ENCODE data around the gene HIVEP3. TPM values are rescaled to one million over a fixed set of nuclear protein-coding genes. Genes with fewer than 3 reads are reported as not detected.

The HIVEP3 gene
- total and polyA plus RNA-seq, 2 of the 13 experiments (the other 11 are each of a cell fraction or from before 2014, with no cell fraction given), result 0.05 TPM; not detected in 1

GRCh38 chr1:41516168-41517061 lies 402.3 kb downstream of the HIVEP3 start (continued):
- TF ChIP-seq, protein P1, sequence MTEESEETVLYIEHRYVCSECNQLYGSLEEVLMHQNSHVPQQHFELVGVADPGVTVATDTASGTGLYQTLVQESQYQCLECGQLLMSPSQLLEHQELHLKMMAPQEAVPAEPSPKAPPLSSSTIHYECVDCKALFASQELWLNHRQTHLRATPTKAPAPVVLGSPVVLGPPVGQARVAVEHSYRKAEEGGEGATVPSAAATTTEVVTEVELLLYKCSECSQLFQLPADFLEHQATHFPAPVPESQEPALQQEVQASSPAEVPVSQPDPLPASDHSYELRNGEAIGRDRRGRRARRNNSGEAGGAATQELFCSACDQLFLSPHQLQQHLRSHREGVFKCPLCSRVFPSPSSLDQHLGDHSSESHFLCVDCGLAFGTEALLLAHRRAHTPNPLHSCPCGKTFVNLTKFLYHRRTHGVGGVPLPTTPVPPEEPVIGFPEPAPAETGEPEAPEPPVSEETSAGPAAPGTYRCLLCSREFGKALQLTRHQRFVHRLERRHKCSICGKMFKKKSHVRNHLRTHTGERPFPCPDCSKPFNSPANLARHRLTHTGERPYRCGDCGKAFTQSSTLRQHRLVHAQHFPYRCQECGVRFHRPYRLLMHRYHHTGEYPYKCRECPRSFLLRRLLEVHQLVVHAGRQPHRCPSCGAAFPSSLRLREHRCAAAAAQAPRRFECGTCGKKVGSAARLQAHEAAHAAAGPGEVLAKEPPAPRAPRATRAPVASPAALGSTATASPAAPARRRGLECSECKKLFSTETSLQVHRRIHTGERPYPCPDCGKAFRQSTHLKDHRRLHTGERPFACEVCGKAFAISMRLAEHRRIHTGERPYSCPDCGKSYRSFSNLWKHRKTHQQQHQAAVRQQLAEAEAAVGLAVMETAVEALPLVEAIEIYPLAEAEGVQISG (CRISPR knock-in tag; IDR thresholded peaks at IDR 0.05), result peak; percentile 63
- TF ChIP-seq STAT6 (CRISPR knock-in tag; IDR thresholded peaks at IDR 0.05; ENCODE audit: borderline replicate concordance) (no peak), ZBTB7A (CRISPR knock-in tag; IDR thresholded peaks at IDR 0.05) (no peak), PBX3 (CRISPR knock-in tag; IDR thresholded peaks at IDR 0.05; ENCODE audit: borderline replicate concordance) (no peak), TAF1 (CRISPR knock-in tag; IDR thresholded peaks at IDR 0.05) (no peak), ZNF713 (CRISPR knock-in tag; IDR thresholded peaks at IDR 0.05) (no peak), ZNF558 (CRISPR knock-in tag; IDR thresholded peaks at IDR 0.05; ENCODE audit: borderline replicate concordance) (no peak), ZBTB20 (CRISPR knock-in tag; IDR thresholded peaks at IDR 0.05; ENCODE audit: borderline replicate concordance, low read depth) (no peak), RBM22 (optimal IDR thresholded peaks at IDR 0.05; ENCODE audit: low read length) (no peak), MYC (CRISPR knock-in tag; IDR thresholded peaks at IDR 0.05; ENCODE audit: borderline replicate concordance) (0 out of 2 replicates have a peak, but pooled peaks have one; percentile 39), ZFX (CRISPR knock-in tag; IDR thresholded peaks at IDR 0.05; ENCODE audit: low read depth) (no peak), ZNF670 (CRISPR knock-in tag; IDR thresholded peaks at IDR 0.05; ENCODE audit: borderline replicate concordance) (no peak), TOE1 (CRISPR knock-in tag; IDR thresholded peaks at IDR 0.05) (no peak), ZEB1 (IDR thresholded peaks at IDR 0.05; ENCODE audit: insufficient replicate concordance, low read depth) (no peak), ZKSCAN5 (CRISPR knock-in tag; IDR thresholded peaks at IDR 0.05) (no peak), E2F1 (CRISPR knock-in tag; IDR thresholded peaks at IDR 0.05) (0 out of 2 replicates have a peak, but pooled peaks have one; percentile 24), ZNF615 (CRISPR knock-in tag; IDR thresholded peaks at IDR 0.05; ENCODE audit: borderline replicate concordance) (no peak), AHR (CRISPR knock-in tag; IDR thresholded peaks at IDR 0.05) (no peak), MIER2 (CRISPR knock-in tag; IDR thresholded peaks at IDR 0.05) (peak; percentile 80), KLF6 (CRISPR knock-in tag; IDR thresholded peaks at IDR 0.05) (no peak)
- TF ChIP-seq, protein P2, sequence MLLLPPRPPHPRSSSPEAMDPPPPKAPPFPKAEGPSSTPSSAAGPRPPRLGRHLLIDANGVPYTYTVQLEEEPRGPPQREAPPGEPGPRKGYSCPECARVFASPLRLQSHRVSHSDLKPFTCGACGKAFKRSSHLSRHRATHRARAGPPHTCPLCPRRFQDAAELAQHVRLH (CRISPR knock-in tag; IDR thresholded peaks at IDR 0.05; ENCODE audit: borderline replicate concordance, low read depth), result no peak

All from HepG2 (cell line).